A549 (cell line): ENCODE measurements around the gene ADARB1. TPM values are rescaled to one million over a fixed set of nuclear protein-coding genes. Genes with fewer than 3 reads are reported as not detected.
"Not testable (repeated sequence)": the region's sequence is repeated elsewhere in the genome, so short reads cannot be mapped to it uniquely, and the experiment has no call there.

Source experiments
- ATAC-seq, 2 experiments: fragments of 200-7000 bp in 1 of 2; fragments of >200 bp in 1 of 2; cut with Nextera tagmentation in 1 of 2; cut with Tn5 transposase in 1 of 2; 3 replicates each; pipeline versions ENCODE4 v1.8.0 to v1.9.1; 2018 to 2020; ENCODE audit warnings: mild to moderate bottlenecking in 1 of 2, moderate library complexity in 1 of 2
- CTCF ChIA-PET: fragments of 300-600 bp; sonication (Branson Sonifier 250); formaldehyde crosslinking; extraction: SDS; loops from one replicate; lab custom pipeline; 2021; ENCODE audit warnings: antibody characterized with exemption, inconsistent platforms; lab: Yijun Ruan, JAX
- POLR2A ChIA-PET: fragments of 350-600 bp; formaldehyde crosslinking; extraction: SDS; loops from one replicate; lab custom pipeline; 2021; ENCODE audit warnings: antibody characterized with exemption, inconsistent platforms; lab: Yijun Ruan, JAX
- DNase-seq, 2 experiments: peaks; one replicate each; pipeline versions ENCODE4 v3.0.0 to v3.0.0-alpha.2; 2011 to 2016; ENCODE audit warnings: low read depth in 1 of 2, low spot score in 1 of 2
- FAIRE-seq: peaks from 2 replicates; lab custom pipeline; 2011; peaks lifted over from hg19 to GRCh38; lab: Jason Lieb, UNC
- H3K27ac ChIP-seq, 2 experiments: fragments of >200 bp; sonication (Bioruptor Twin); formaldehyde crosslinking; 3 replicates each; pipeline ENCODE4 v1.5.1; 2016 to 2017
- H3K4me1 ChIP-seq: fragments of >200 bp; sonication (Bioruptor Twin); formaldehyde crosslinking; 3 replicates; pipeline ENCODE4 v1.6.1; 2016
- H3K4me2 ChIP-seq: fragments of >200 bp; sonication (Bioruptor Twin); formaldehyde crosslinking; 3 replicates; pipeline ENCODE4 v1.6.1; 2016
- H3K4me3 ChIP-seq: fragments of >200 bp; sonication (Bioruptor Twin); formaldehyde crosslinking; 3 replicates; pipeline ENCODE4 v1.5.1; 2016
- H3K9me3 ChIP-seq: fragments of >200 bp; sonication (Bioruptor Twin); formaldehyde crosslinking; 3 replicates; pipeline ENCODE4 v1.6.1; 2016
- CBX2 ChIP-seq: fragments of 200-600 bp; sonication (generic); IDR thresholded peaks from 2 replicates; pipeline ENCODE4 v1.6.1; 2016; ENCODE audit warnings: low read depth, mild to moderate bottlenecking, borderline replicate concordance
- ESRRA ChIP-seq: fragments of 150-350 bp; IDR thresholded peaks from 2 replicates; pipeline ENCODE4 v1.6.1; 2014; ENCODE audit warnings: mild to moderate bottlenecking, low read length, borderline replicate concordance
- JUN ChIP-seq, 2 experiments: fragments of >200 bp; sonication (Bioruptor Twin); formaldehyde crosslinking; IDR thresholded peaks; 2 replicates in 1 of 2; 3 replicates in 1 of 2; pipeline ENCODE4 v1.6.1; 2016 to 2017
- JUNB ChIP-seq: fragments of >200 bp; sonication (Bioruptor Twin); formaldehyde crosslinking; IDR thresholded peaks from 2 replicates; pipeline ENCODE4 v1.6.1; 2016
- KDM5A ChIP-seq: fragments of 200-600 bp; sonication (generic); IDR thresholded peaks from 2 replicates; pipeline ENCODE4 v1.6.1; 2016; ENCODE audit warnings: antibody characterized with exemption, mild to moderate bottlenecking
- MAFK ChIP-seq: fragments of 450-650 bp; IDR thresholded peaks from 2 replicates; pipeline ENCODE4 v1.6.1; 2014; ENCODE audit not compliant: partially characterized antibody
- MYC ChIP-seq: IDR thresholded peaks from 2 replicates; pipeline ENCODE4 v1.6.1; 2012; ENCODE audit warnings: mild to moderate bottlenecking, inconsistent platforms, low read length, improper control_type of control experiment, borderline replicate concordance
- NPAS2 ChIP-seq: fragments of 250-450 bp; sonication (Bioruptor Pico); IDR thresholded peaks from 2 replicates; pipeline ENCODE4 v1.8.0; 2022; ENCODE audit warnings: mild to moderate bottlenecking, moderate library complexity, borderline replicate concordance
- NR3C1 ChIP-seq: fragments of >200 bp; sonication (Bioruptor Twin); formaldehyde crosslinking; IDR thresholded peaks from 3 replicates; pipeline ENCODE4 v1.6.1; 2017
- POLR2A ChIP-seq: IDR thresholded peaks from 2 replicates; pipeline ENCODE4 v1.6.1; 2012; ENCODE audit warnings: mild to moderate bottlenecking, low read length
- POLR2AphosphoS2 ChIP-seq: conservative IDR thresholded peaks from 2 replicates; pipeline ENCODE4 v1.6.1; 2012; ENCODE audit warnings: low read length, improper control_type of control experiment, inconsistent platforms
- RCOR1 ChIP-seq: fragments of 150-350 bp; IDR thresholded peaks from 2 replicates; pipeline ENCODE4 v1.6.1; 2014; ENCODE audit warnings: antibody characterized with exemption, low read length, low read depth
- SMC3 ChIP-seq: fragments of >200 bp; sonication (Bioruptor Twin); formaldehyde crosslinking; IDR thresholded peaks from 3 replicates; pipeline ENCODE4 v1.6.1; 2018; ENCODE audit warnings: inconsistent platforms
- ZC3H11A ChIP-seq: fragments of 450-650 bp; IDR thresholded peaks from 2 replicates; pipeline ENCODE4 v1.6.1; 2014; ENCODE audit warnings: antibody characterized with exemption, mild to moderate bottlenecking
- ZFP36 ChIP-seq: fragments of 450-650 bp; IDR thresholded peaks from 2 replicates; pipeline ENCODE4 v1.6.1; 2014; ENCODE audit warnings: borderline replicate concordance; ENCODE audit not compliant: partially characterized antibody
- ZSCAN20 ChIP-seq: fragments of 250-450 bp; sonication (Bioruptor Pico); IDR thresholded peaks from 2 replicates; pipeline ENCODE4 v1.8.0; 2022; ENCODE audit warnings: mild to moderate bottlenecking, moderate library complexity
- WGBS: methylation state at CpG from one replicate; pipeline ENCODE4 v1.1.6; 2017; ENCODE audit errors: missing lambda C conversion rate; 5-methylcytosine and 5-hydroxymethylcytosine counted together
- polyA plus RNA-seq, 4 experiments: library from polyadenylated mRNA; depleted of rRNA in 3 of 4; stranded (reverse); fragments of >200 nt; fragmentation: RNase III in 1 of 4; extraction: RNeasy Plus Mini Kit Qiagen cat#74134 plus additional on column Dnase treatment in 1 of 4; gene quantifications; 2 replicates in 3 of 4; 3 replicates in 1 of 4; pipeline ENCODE4 v1.2.3, GENCODE V29; 2011 to 2017
- TF ChIP-seq, protein P1 (sequence below): fragments of 450-650 bp; IDR thresholded peaks from 2 replicates; pipeline ENCODE4 v1.6.1; 2014; ENCODE audit warnings: antibody characterized with exemption
- TF ChIP-seq, protein P2 (sequence below): fragments of 250-450 bp; sonication (Bioruptor Pico); IDR thresholded peaks from 2 replicates; pipeline ENCODE4 v1.5.0; 2021; ENCODE audit warnings: mild to moderate bottlenecking, moderate library complexity, borderline replicate concordance
- TF ChIP-seq, protein P3 (sequence below): fragments of >200 bp; sonication (Bioruptor Twin); formaldehyde crosslinking; IDR thresholded peaks from 3 replicates; pipeline ENCODE4 v1.5.1; 2016
- TF ChIP-seq, protein P4 (sequence below): IDR thresholded peaks from 2 replicates; pipeline ENCODE4 v1.6.1; 2012
- TF ChIP-seq, protein P5 (sequence below): IDR thresholded peaks from 2 replicates; pipeline ENCODE4 v1.6.1; 2012; ENCODE audit warnings: low read depth, borderline replicate concordance

Gene ADARB1
- polyA plus RNA-seq, 2 of the 4 experiments (the other 2 are of a cell fraction): 3.2 to 5.7 TPM

DNA sequence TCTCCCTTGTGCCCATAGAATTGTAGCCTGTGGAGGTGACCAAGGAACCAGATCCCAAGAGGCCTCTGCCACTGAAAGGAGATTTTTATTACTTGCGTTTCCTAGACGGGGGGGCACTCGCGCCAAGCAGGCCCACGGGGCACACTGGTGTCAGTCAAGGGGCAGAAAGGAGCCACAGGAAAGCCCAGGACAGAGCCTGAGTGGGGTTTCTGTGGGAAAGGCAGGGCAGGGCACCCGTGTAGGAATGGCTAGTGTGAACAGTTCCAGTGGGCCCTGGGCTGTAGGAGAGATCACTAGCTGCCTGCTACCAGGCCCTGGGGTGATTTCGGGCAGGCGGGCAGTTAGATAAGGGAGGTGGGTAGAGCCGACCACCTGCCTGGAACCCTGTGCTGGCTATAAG lies 70.8 kb downstream of the ADARB1 start:
- CTCF ChIA-PET: interaction anchor here (1.0 to 9.8 kb wide), 3 partner anchors 9 to 196 kb away, joined by 3 to 224 read pairs (median 6); no protein-coding TSS in a partner anchor
- Histone ChIP-seq H3K27ac (no peak overlapping the region), H3K9me3 (no peaks in the 10 kb centered on the region), H3K4me1 (peaks cover 9% of the 10 kb centered on the region; the same call in 2 of the 3 replicates), H3K4me2 (no peak overlapping the region), H3K4me3 (no peak overlapping the region)
- POLR2A ChIA-PET: no interaction called here
- TF ChIP-seq SMC3: no peak
- FAIRE-seq (no peak), DNase-seq (no peak), ATAC-seq (no peak)
- 82% methylated on average over 9 of the region's 9 CpGs for WGBS

DNA sequence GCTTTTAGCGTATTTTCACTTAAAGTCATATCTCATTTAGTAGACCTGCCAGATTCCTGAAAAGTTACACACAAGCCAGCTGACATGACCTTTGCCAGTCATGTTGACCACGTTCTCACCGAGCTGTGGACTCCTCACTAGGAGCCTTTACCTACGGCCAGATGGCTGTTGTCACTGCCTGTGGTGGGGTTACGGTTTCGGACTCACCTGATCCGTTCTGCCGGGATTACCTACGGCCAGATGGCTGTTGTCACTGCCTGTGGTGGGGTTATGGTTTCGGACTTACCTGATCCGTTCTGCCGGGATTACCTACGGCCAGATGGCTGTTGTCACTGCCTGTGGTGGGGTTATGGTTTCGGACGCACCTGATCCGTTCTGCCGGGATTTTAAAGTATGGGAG lies 71.5 kb downstream of the ADARB1 start:
- H3K4me2 ChIP-seq, FAIRE-seq, H3K9me3 ChIP-seq, H3K27ac ChIP-seq, ATAC-seq, POLR2A ChIA-PET, DNase-seq, H3K4me3 ChIP-seq, H3K4me1 ChIP-seq: not testable (repeated sequence)
- WGBS: 89% methylated on average over 8 of the region's 17 CpGs
- CTCF ChIA-PET: interaction anchor here (1.0 kb wide), 1 partner anchor 10 kb away, joined by 6 read pairs; no protein-coding TSS in a partner anchor

DNA sequence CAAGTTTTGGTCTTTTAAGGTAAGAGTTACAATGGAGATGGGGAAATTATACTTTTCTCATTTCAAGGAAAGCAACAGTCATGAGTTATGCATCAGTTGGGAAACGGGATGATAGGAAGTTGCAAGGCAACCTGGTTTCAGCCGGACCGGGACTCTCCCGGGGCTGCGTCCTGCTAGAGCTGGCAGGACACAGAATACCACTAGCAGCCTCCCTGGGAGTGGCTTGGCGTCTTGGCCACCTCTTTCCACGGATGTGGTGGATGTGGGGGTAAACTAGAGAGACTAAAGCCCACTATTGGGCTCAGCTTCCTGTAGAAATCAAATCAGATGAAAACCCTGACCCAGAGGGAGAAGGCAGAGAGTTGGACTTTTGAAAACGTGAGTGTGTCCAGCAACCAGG lies 71.9 kb downstream of the ADARB1 start:
- TF ChIP-seq POLR2A (no peak), KDM5A (no peak), MYC (no peak), JUN (IDR thresholded peaks at IDR 0.05) (no peak), MAFK (no peak), ZC3H11A (no peak), ZFP36 (no peak), JUNB (no peak), NPAS2 (CRISPR knock-in tag) (no peak)
- TF ChIP-seq, protein P1, sequence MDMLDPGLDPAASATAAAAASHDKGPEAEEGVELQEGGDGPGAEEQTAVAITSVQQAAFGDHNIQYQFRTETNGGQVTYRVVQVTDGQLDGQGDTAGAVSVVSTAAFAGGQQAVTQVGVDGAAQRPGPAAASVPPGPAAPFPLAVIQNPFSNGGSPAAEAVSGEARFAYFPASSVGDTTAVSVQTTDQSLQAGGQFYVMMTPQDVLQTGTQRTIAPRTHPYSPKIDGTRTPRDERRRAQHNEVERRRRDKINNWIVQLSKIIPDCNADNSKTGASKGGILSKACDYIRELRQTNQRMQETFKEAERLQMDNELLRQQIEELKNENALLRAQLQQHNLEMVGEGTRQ: no peak
- TF ChIP-seq, protein P2, sequence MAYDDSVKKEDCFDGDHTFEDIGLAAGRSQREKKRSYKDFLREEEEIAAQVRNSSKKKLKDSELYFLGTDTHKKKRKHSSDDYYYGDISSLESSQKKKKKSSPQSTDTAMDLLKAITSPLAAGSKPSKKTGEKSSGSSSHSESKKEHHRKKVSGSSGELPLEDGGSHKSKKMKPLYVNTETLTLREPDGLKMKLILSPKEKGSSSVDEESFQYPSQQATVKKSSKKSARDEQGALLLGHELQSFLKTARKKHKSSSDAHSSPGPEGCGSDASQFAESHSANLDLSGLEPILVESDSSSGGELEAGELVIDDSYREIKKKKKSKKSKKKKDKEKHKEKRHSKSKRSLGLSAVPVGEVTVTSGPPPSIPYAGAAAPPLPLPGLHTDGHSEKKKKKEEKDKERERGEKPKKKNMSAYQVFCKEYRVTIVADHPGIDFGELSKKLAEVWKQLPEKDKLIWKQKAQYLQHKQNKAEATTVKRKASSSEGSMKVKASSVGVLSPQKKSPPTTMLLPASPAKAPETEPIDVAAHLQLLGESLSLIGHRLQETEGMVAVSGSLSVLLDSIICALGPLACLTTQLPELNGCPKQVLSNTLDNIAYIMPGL (CRISPR knock-in tag): no peak
- TF ChIP-seq, protein P3, sequence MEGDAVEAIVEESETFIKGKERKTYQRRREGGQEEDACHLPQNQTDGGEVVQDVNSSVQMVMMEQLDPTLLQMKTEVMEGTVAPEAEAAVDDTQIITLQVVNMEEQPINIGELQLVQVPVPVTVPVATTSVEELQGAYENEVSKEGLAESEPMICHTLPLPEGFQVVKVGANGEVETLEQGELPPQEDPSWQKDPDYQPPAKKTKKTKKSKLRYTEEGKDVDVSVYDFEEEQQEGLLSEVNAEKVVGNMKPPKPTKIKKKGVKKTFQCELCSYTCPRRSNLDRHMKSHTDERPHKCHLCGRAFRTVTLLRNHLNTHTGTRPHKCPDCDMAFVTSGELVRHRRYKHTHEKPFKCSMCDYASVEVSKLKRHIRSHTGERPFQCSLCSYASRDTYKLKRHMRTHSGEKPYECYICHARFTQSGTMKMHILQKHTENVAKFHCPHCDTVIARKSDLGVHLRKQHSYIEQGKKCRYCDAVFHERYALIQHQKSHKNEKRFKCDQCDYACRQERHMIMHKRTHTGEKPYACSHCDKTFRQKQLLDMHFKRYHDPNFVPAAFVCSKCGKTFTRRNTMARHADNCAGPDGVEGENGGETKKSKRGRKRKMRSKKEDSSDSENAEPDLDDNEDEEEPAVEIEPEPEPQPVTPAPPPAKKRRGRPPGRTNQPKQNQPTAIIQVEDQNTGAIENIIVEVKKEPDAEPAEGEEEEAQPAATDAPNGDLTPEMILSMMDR: no peak
- TF ChIP-seq, protein P4, sequence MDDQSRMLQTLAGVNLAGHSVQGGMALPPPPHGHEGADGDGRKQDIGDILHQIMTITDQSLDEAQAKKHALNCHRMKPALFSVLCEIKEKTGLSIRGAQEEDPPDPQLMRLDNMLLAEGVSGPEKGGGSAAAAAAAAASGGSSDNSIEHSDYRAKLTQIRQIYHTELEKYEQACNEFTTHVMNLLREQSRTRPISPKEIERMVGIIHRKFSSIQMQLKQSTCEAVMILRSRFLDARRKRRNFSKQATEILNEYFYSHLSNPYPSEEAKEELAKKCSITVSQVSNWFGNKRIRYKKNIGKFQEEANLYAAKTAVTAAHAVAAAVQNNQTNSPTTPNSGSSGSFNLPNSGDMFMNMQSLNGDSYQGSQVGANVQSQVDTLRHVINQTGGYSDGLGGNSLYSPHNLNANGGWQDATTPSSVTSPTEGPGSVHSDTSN: no peak
- no peak overlapping the region for H3K4me3 ChIP-seq
- WGBS: 69% methylated on average over 8 of the region's 8 CpGs
- no peak for ATAC-seq
- POLR2A ChIA-PET: no interaction called here
- no peak for DNase-seq
- H3K4me2 ChIP-seq: no peak overlapping the region
- FAIRE-seq: no peak
- peaks cover 6% of the 10 kb centered on the region; the same call in 2 of the 3 replicates for H3K4me1 ChIP-seq
- no peak overlapping the region for H3K27ac ChIP-seq
- CTCF ChIA-PET: interaction anchor here (1.2 to 3.1 kb wide), 3 partner anchors 9 to 60 kb away, joined by 3 to 28 read pairs (median 3); no protein-coding TSS in a partner anchor
- H3K9me3 ChIP-seq: no peaks in the 10 kb centered on the region

DNA sequence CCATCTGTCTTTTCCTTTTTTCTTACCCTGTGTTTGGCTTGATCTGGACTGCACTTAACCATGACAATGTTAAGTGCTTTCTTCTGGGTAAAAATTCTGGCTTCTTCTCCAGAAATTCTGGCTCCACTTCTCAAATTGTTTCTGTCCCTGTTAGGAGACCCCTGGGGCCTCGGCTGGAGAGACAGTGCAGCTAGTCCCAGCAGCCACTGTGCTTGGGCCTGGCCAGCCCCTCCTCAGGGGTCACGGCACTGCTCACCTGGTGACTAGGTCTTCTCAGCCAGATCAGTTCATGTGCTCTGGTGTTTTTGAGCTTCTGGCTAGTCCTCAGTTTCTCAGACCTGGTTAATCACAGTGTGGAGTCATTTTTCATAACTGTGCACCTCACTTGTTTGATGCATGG lies 72.4 kb downstream of the ADARB1 start:
- FAIRE-seq: no peak
- Histone ChIP-seq H3K9me3 (no peaks in the 10 kb centered on the region), H3K4me2 (no peak overlapping the region), H3K4me1 (peaks cover 6% of the 10 kb centered on the region; the same call in 2 of the 3 replicates), H3K4me3 (no peak overlapping the region), H3K27ac (no peak overlapping the region)
- 50% methylated on average over 2 of the region's 2 CpGs for WGBS
- no peak for ATAC-seq
- DNase-seq: no peak
- CTCF ChIA-PET: interaction anchor here (1.2 to 3.1 kb wide), 3 partner anchors 9 to 59 kb away, joined by 3 to 28 read pairs (median 3); no protein-coding TSS in a partner anchor
- TF ChIP-seq NPAS2 (CRISPR knock-in tag) (no peak), JUNB (no peak), ESRRA (no peak), POLR2AphosphoS2 (no peak), ZSCAN20 (CRISPR knock-in tag) (no peak), NR3C1 (no peak), RCOR1 (no peak), CBX2 (no peak)
- TF ChIP-seq, protein P5, sequence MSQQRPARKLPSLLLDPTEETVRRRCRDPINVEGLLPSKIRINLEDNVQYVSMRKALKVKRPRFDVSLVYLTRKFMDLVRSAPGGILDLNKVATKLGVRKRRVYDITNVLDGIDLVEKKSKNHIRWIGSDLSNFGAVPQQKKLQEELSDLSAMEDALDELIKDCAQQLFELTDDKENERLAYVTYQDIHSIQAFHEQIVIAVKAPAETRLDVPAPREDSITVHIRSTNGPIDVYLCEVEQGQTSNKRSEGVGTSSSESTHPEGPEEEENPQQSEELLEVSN: no peak
- POLR2A ChIA-PET: no interaction called here
